Transverse colon (tissue), 3 donors: ENCODE data around the gene PRRG3.

Source experiments
- CTCF ChIP-seq, 5 experiments: fragments of 200-600 bp in 3 of 5; fragments of 450-650 bp in 2 of 5; sonication (generic) in 3 of 5; IDR thresholded peaks; 1 replicate in 2 of 5; 2 replicates in 3 of 5; pipeline ENCODE4 v1.5.1; 2016 to 2017; ENCODE audit warnings: antibody characterized with exemption in 5 of 5, inconsistent platforms in 3 of 5, mild to moderate bottlenecking in 2 of 5, moderate library complexity in 1 of 5
- EP300 ChIP-seq: sonication (generic); formaldehyde crosslinking; IDR thresholded peaks from one replicate; pipeline ENCODE4 v1.6.1; 2017; ENCODE audit warnings: antibody characterized with exemption, low read depth
- POLR2A ChIP-seq: fragments of 450-650 bp; IDR thresholded peaks from one replicate; pipeline ENCODE4 v1.6.1; 2016; ENCODE audit warnings: antibody characterized with exemption, mild to moderate bottlenecking, moderate library complexity

GRCh38 chrX:151699746-151700145 is 4.5 kb downstream of the PRRG3 start:
- TF ChIP-seq CTCF (IDR thresholded peaks at IDR 0.05) (no peak), POLR2A (no peak), EP300 (no peak)
